ENCODE measurements around the gene PCDHGA7. TPM values are rescaled to one million over a fixed set of nuclear protein-coding genes. Genes with fewer than 3 reads are reported as not detected.
"Not testable (repeated sequence)": the region's sequence is repeated elsewhere in the genome, so short reads cannot be mapped to it uniquely, and the experiment has no call there.

PCDHGA7 gene
- total RNA-seq: 0.23 and 0.29 TPM in 2 replicates

- no peak for DNase-seq (ENCODE audit: low read depth)
- H3K4me3 ChIP-seq (ENCODE audit: low read depth, low read length): peak within 1 kb of the TSS; percentile 56
Observed at GRCh38 chr5:141382469-141383294, at the start of gene PCDHGA7. TSS of gene PCDHGA7 (plus strand) at chr5:141382742. CDS start at chr5:141382900, 158 bp downstream.

GRCh38 chr5:141338538-141339306, 43.8 kb upstream of the PCDHGA7 start, which contains the start of gene PCDHGA2:
TSS of gene PCDHGA2 (plus strand) at chr5:141338760.
- peak; percentile 59 for TF ChIP-seq CTCF (conservative IDR thresholded peaks at IDR 0.05; ENCODE audit: low read depth, low read length)
- H3K4me3 ChIP-seq (ENCODE audit: low read depth, low read length): peak within 1 kb of the TSS; percentile 48
- no peak for DNase-seq (ENCODE audit: low read depth)

More at GRCh38 chr5:141382469-141383294, at the start of gene PCDHGA7:
- TF ChIP-seq CTCF (conservative IDR thresholded peaks at IDR 0.05; ENCODE audit: low read depth, low read length): peak; percentile 43

GRCh38 chr5:141340781-141341354, 41.7 kb upstream of the PCDHGA7 start:
- H3K4me3 ChIP-seq (ENCODE audit: low read depth, low read length); DNase-seq (ENCODE audit: low read depth): not testable (repeated sequence)

GRCh38 chr5:141342773-141343172, 39.8 kb upstream of the PCDHGA7 start:
- H3K4me3 ChIP-seq (ENCODE audit: low read depth, low read length): no peak overlapping the region
- DNase-seq (ENCODE audit: low read depth): no peak
- TF ChIP-seq CTCF (conservative IDR thresholded peaks at IDR 0.05; ENCODE audit: low read depth, low read length): no peak

GRCh38 chr5:141343242-141343952, 39.1 kb upstream of the PCDHGA7 start, which contains the start of gene PCDHGA3:
TSS of gene PCDHGA3 (plus strand) at chr5:141343829. CDS start at chr5:141344034, 205 bp downstream.
- TF ChIP-seq CTCF (conservative IDR thresholded peaks at IDR 0.05; ENCODE audit: low read depth, low read length): peak; percentile 40
- DNase-seq (ENCODE audit: low read depth): no peak
- H3K4me3 ChIP-seq (ENCODE audit: low read depth, low read length): peak within 1 kb of the TSS; percentile 11

- no peak for TF ChIP-seq CTCF (conservative IDR thresholded peaks at IDR 0.05; ENCODE audit: low read depth, low read length)
- no peak for DNase-seq (ENCODE audit: low read depth)
- peak overlapping the region; percentile 11 for H3K4me3 ChIP-seq (ENCODE audit: low read depth, low read length)
Observed at GRCh38 chr5:141343953-141344463, 38.5 kb upstream of the PCDHGA7 start.
